ENCODE results near the gene NHLRC2.
A peak's percentile ranks its signal among the peaks of the same experiment; 100 is the strongest.
"Not testable (repeated sequence)": the region's sequence is repeated elsewhere in the genome, so short reads cannot be mapped to it uniquely, and the experiment has no call there.

Gene NHLRC2

GRCh38 chr10:113912582-113912981, 58.1 kb downstream of the NHLRC2 start:
- no peak for DNase-seq

GRCh38 chr10:113914956-113915355, 60.5 kb downstream of the NHLRC2 start:
- DNase-seq: no peak

- DNase-seq: no peak
Measured at GRCh38 chr10:113915540-113915939, 61.1 kb downstream of the NHLRC2 start.

GRCh38 chr10:113916053-113916452, 61.6 kb downstream of the NHLRC2 start:
- no peak for DNase-seq

GRCh38 chr10:113917636-113918035, 63.2 kb downstream of the NHLRC2 start:
- DNase-seq: no peak

- DNase-seq: no peak
Measured at GRCh38 chr10:113920114-113920513, 65.7 kb downstream of the NHLRC2 start.

GRCh38 chr10:113920875-113921274, 66.4 kb downstream of the NHLRC2 start:
- DNase-seq: no peak

- peak; percentile 36 to 38 for DNase-seq
Measured at GRCh38 chr10:113921561-113922370, 67.3 kb downstream of the NHLRC2 start.

GRCh38 chr10:113922787-113923570, 68.5 kb downstream of the NHLRC2 start:
- DNase-seq: no peak

- DNase-seq: no peak
Measured at GRCh38 chr10:113924186-113924585, 69.7 kb downstream of the NHLRC2 start.

GRCh38 chr10:113924664-113925063, 70.2 kb downstream of the NHLRC2 start:
- no peak for DNase-seq

- DNase-seq: no peak
Measured at GRCh38 chr10:113927440-113927839, 73.0 kb downstream of the NHLRC2 start.

GRCh38 chr10:113928830-113929229, 74.4 kb downstream of the NHLRC2 start:
- DNase-seq: no peak

- DNase-seq: no peak
Measured at GRCh38 chr10:113929522-113929921, 75.1 kb downstream of the NHLRC2 start.

GRCh38 chr10:113930482-113931057, 76.1 kb downstream of the NHLRC2 start:
- no peak for DNase-seq

- no peak for DNase-seq
Measured at GRCh38 chr10:113932854-113933253, 78.4 kb downstream of the NHLRC2 start.

GRCh38 chr10:113933894-113934532, 79.6 kb downstream of the NHLRC2 start:
- no peak for DNase-seq

GRCh38 chr10:113937258-113937657, 82.8 kb downstream of the NHLRC2 start:
- no peak for DNase-seq

GRCh38 chr10:113937756-113938155, 83.3 kb downstream of the NHLRC2 start:
- DNase-seq: no peak

- DNase-seq: no peak
Measured at GRCh38 chr10:113939212-113939860, 84.9 kb downstream of the NHLRC2 start.

GRCh38 chr10:113941140-113941539, 86.7 kb downstream of the NHLRC2 start:
- no peak for DNase-seq

GRCh38 chr10:113943196-113943595, 88.7 kb downstream of the NHLRC2 start:
- not testable (repeated sequence) for DNase-seq

Measured in inflammatory macrophage (primary cell).